Measurements from ENCODE around the gene EPHB2. TPM values are rescaled to one million over a fixed set of nuclear protein-coding genes. Genes with fewer than 3 reads are reported as not detected.

Gene EPHB2
- total and polyA plus RNA-seq, 2 of the 4 experiments (the other 2 are of a cell fraction) = 52.3 to 58.8 TPM

GRCh38 chr1:22958556-22958955 is 247.9 kb downstream of the EPHB2 start:
- in situ Hi-C loops (cut with MboI; ENCODE audit: low sequenced_read_pairs) = no loop called here

More at GRCh38 chr1:22958556-22958955, 247.9 kb downstream of the EPHB2 start:
- WGBS, 2 experiments (ENCODE audit: extremely low coverage in 2 of 2, insufficient read length in 1 of 2) = no CpG with 5 or more reads among the region's 9 CpGs
- Histone ChIP-seq H2BK5ac (ENCODE audit: low read depth, low read length, poor library complexity, severe bottlenecking) (no peak overlapping the region), H3K4me1 (ENCODE audit: control insufficient read depth, insufficient read depth, low read length) (no peaks in the 10 kb centered on the region), H3K9me1 (ENCODE audit: insufficient read depth, low read length) (no peaks in the 10 kb centered on the region), H2BK15ac (ENCODE audit: low read depth, low read length) (no peak overlapping the region), H3K56ac (ENCODE audit: extremely low read depth, insufficient read depth, low read length) (no peak overlapping the region), H3K23ac (ENCODE audit: low read depth, low read length) (no peak overlapping the region), H3K9me3 (ENCODE audit: control insufficient read depth, insufficient read depth, low read length) (no peaks in the 10 kb centered on the region), H4K5ac (ENCODE audit: low read depth, low read length) (no peak overlapping the region), H3K14ac (replicated peaks; ENCODE audit: low read depth, low read length) (no peak overlapping the region), H2BK120ac (ENCODE audit: low read depth, low read length) (no peak overlapping the region), H3K36me3 (ENCODE audit: control insufficient read depth, insufficient read depth, low read length) (no peaks in the 10 kb centered on the region), H3K4ac (ENCODE audit: low read depth, low read length) (no peak overlapping the region), H3K79me1 (ENCODE audit: low read depth in 1 of 2, low read length in 2 of 2) (no peaks in the 10 kb centered on the region), H2AFZ (replicated peaks; ENCODE audit: low read length, poor library complexity) (no peak overlapping the region), H2AK5ac (ENCODE audit: low read depth, low read length) (no peak overlapping the region), H3K9ac (ENCODE audit: low read depth, low read length) (no peak overlapping the region), H3K4me2 (ENCODE audit: low read depth, low read length) (no peak overlapping the region), H4K20me1 (ENCODE audit: insufficient read depth, low read length) (no peaks in the 10 kb centered on the region), H4K8ac (ENCODE audit: low read depth in 2 of 2, low read length in 2 of 2) (no peak overlapping the region), H3K27me3 (ENCODE audit: control insufficient read depth, insufficient read depth, low read length) (peaks cover 59% of the 10 kb centered on the region), H2AK9ac (replicated peaks; ENCODE audit: low read depth, low read length, poor library complexity) (no peak overlapping the region), H2BK20ac (ENCODE audit: low read depth, low read length) (no peak overlapping the region), H3K27ac (ENCODE audit: insufficient read depth, low read length) (no peak overlapping the region), H3K4me3 (ENCODE audit: insufficient read depth, low read depth, low read length) (no peak overlapping the region), H4K91ac (ENCODE audit: insufficient read depth, low read depth, low read length) (no peak overlapping the region), H3K18ac (ENCODE audit: low read depth, low read length) (no peak overlapping the region)
- intact Hi-C loops (cut with micrococcal nuclease) = no loop called here
- ChIA-PET CTCF (no interaction called here), POLR2A (ENCODE audit: unreplicated experiment) (no interaction called here)
- no TSS peak for BruUV-seq (replicated peaks)
- DNase-seq (no peak), ATAC-seq (ENCODE audit: low read depth) (no peak)
- no peak for TF ChIP-seq USF2 (IDR thresholded peaks at IDR 0.05; ENCODE audit: low read depth, low read length)
- no peak for TF ChIP-seq SMC3 (IDR thresholded peaks at IDR 0.05; ENCODE audit: low read depth, low read length)
- no peak for TF ChIP-seq RAD21 (IDR thresholded peaks at IDR 0.05; ENCODE audit: low read length)
- TF ChIP-seq POLR2A (IDR thresholded peaks at IDR 0.05; ENCODE audit: low read depth, low read length) = no peak
- no peak for TF ChIP-seq CHD1 (IDR thresholded peaks at IDR 0.05; ENCODE audit: low read depth, low read length)
- TF ChIP-seq MXI1 (IDR thresholded peaks at IDR 0.05; ENCODE audit: borderline replicate concordance, low read depth, low read length) = no peak
- dilution Hi-C loops (cut with HindIII; ENCODE audit: low sequenced_read_pairs, unreplicated experiment) = no loop called here

Measured in IMR-90 (cell line).